RWPE1 (cell line): ENCODE results near the gene LEF1.

Experiments used
- CTCF ChIA-PET: fragments of 350-600 bp; sonication (Branson Sonifier 250); formaldehyde crosslinking; extraction: SDS; loops from one replicate; lab custom pipeline; 2021; lab: Yijun Ruan, JAX
- POLR2A ChIA-PET: fragments of 400-600 bp; formaldehyde crosslinking; extraction: SDS; loops from one replicate; lab custom pipeline; 2020; ENCODE audit warnings: antibody characterized with exemption; ENCODE audit not compliant: low non-redundant PET; lab: Yijun Ruan, JAX
- DNase-seq: peaks from one replicate; pipeline ENCODE4 v3.0.0; 2012; ENCODE audit warnings: low spot score
- H3K27ac ChIP-seq: fragments of 450-650 bp; 2 replicates; pipeline ENCODE4 v1.5.1; 2017
- CTCF ChIP-seq: fragments of 450-650 bp; conservative IDR thresholded peaks from 2 replicates; pipeline ENCODE4 v1.5.1; 2017; ENCODE audit warnings: low read depth, mild to moderate bottlenecking

Gene LEF1

GRCh38 chr4:108141213-108141950, 27.4 kb downstream of the LEF1 start:
- no peak overlapping the region for H3K27ac ChIP-seq
- no peak for DNase-seq
- TF ChIP-seq CTCF, result no peak
- ChIA-PET CTCF (interaction anchor here (0.8 kb wide), 1 partner anchor 144 kb away, joined by 3 read pairs; no protein-coding TSS in a partner anchor), POLR2A (no interaction called here)

GRCh38 chr4:108140328-108140727, 28.4 kb downstream of the LEF1 start:
- ChIA-PET POLR2A (no interaction called here), CTCF (no interaction called here)
- no peak overlapping the region for H3K27ac ChIP-seq

DNA sequence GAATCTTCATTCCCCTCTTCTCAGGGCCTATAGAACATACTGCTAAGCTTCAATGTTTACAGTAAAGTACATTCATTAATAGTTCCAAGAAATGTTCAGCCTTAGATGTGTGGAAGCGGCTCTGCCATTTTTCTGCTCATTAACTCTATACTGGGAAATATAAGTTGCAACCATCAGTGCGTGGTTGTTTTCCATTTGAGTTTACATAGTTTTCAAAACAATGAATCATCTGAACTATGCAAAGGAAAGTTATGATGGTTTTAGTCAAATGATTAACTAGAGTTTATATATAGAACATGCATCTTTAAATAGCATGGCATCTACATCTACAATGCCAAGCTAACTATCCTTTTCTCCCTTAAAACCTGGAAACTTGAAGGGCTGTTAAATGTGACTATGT, 29.6 kb downstream of the LEF1 start:
- H3K27ac ChIP-seq, result no peak overlapping the region
- no peak for DNase-seq
- ChIA-PET CTCF (interaction anchor here (0.6 to 1.7 kb wide), 2 partner anchors 434 to 1775 kb away, joined by 4 to 7 read pairs; no protein-coding TSS in a partner anchor), POLR2A (no interaction called here)
- TF ChIP-seq CTCF, result no peak

More at GRCh38 chr4:108140328-108140727, 28.4 kb downstream of the LEF1 start:
- TF ChIP-seq CTCF, result no peak
- DNase-seq, result no peak

GRCh38 chr4:108135549-108136209, 33.1 kb downstream of the LEF1 start:
- TF ChIP-seq CTCF, result no peak
- DNase-seq, result peak; percentile 53
- H3K27ac ChIP-seq, result no peak overlapping the region
- POLR2A ChIA-PET, result no interaction called here
- CTCF ChIA-PET, result interaction anchor here (0.6 kb wide), 1 partner anchor 117 kb away, joined by 3 read pairs; no protein-coding TSS in a partner anchor

DNA sequence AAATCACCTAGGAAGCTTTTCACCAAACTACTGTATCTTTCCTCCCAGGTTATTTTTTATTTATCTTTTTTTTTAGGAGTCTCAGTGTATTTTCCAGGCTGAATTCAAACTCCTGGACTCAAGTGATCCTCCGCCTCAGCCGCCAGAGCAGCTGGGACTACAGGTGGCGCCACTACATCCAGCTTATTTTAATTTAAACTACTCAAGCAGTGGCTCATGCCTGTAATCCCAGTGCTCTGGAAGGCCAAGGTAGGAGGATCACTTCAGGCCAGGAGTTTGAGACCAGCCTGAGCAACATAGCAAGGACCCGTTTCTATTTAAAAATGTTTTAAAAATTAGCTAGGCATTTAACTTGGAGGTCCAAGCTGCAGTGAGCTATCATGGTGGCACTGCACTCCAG, 37.8 kb downstream of the LEF1 start:
- ChIA-PET POLR2A (no interaction called here), CTCF (interaction anchor here (0.5 kb wide), 1 partner anchor 234 kb away, joined by 3 read pairs; no protein-coding TSS in a partner anchor)
- DNase-seq, result no peak
- no peak overlapping the region for H3K27ac ChIP-seq
- TF ChIP-seq CTCF, result no peak

DNA sequence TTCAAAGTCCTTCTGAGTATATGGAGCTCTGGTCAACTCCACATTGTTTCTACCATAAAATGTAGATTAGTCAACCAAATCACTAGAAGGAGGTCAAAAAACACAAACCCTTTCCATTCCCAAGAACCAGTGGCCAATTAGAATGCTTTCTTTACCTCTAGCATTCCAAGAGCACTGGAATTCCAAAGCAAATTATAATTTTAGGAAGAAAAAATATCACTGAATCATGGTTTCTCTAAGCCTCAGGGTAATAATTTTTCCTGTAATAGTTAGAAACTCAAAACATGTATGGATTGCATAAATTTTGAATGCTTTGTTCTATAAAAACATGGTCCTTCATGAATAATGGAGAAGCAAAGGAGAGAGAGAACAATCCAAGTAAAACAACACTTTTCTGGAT, 39.5 kb downstream of the LEF1 start:
- no peak overlapping the region for H3K27ac ChIP-seq
- ChIA-PET CTCF (interaction anchor here (0.6 kb wide), 1 partner anchor 38 kb away, joined by 6 read pairs; no protein-coding TSS in a partner anchor), POLR2A (no interaction called here)
- no peak for TF ChIP-seq CTCF
- DNase-seq, result no peak
